Activated CD8-positive, alpha-beta memory T cell treated with anti-CD3 and anti-CD28 coated beads, Interleukin-2, amount 50 U/mL, for 24 hours (primary cell): ENCODE results near the gene SPNS3.

Experiments
- DNase-seq: peaks from one replicate; pipeline ENCODE4 v3.0.0-alpha.2; 2020; ENCODE audit errors: extremely low read depth

SPNS3 gene

DNA sequence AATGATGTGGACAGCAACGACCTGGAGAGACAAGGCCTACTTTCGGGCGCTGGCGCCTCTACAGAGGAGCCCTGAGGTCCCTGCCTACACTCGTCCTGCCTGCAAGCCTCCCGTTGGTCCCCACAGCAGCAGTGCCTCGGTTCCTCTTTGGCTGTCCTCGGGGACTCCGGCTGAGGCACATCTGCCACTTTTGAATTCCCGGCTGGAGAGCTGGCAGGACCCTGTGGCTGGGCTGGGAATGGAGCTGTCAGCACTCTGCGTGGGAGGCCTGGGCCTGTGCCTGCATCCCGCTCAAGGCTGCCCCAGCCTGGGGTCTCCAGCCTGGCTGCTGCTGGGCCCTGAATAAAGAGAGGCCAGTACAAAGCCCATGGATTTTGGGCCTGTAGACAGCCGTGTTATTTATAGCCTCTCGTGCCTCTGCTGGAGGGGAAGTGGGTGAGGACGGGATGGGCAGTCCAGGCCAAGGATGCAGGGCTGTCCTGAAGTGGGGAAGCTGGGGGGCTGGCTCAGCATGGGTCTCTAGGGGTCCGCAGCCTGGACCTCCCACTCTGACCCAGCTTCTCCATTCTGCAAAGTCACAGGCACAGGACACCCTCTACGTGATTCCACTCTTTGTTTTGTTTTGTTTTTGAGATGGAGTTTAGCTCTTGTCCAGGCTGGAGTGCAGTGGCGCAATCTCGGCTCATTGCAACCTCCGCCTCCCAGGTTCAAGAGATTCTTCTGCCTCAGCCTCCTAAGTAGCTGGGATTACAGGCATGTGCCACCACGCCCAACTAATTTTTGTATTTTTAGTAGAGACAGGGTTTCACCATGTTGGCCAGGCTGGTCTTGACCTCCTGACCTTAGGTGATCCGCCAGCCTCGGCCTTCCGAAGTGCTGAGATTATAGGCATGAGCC lies 54.3 kb downstream of the SPNS3 start:
- no peak for DNase-seq

DNA sequence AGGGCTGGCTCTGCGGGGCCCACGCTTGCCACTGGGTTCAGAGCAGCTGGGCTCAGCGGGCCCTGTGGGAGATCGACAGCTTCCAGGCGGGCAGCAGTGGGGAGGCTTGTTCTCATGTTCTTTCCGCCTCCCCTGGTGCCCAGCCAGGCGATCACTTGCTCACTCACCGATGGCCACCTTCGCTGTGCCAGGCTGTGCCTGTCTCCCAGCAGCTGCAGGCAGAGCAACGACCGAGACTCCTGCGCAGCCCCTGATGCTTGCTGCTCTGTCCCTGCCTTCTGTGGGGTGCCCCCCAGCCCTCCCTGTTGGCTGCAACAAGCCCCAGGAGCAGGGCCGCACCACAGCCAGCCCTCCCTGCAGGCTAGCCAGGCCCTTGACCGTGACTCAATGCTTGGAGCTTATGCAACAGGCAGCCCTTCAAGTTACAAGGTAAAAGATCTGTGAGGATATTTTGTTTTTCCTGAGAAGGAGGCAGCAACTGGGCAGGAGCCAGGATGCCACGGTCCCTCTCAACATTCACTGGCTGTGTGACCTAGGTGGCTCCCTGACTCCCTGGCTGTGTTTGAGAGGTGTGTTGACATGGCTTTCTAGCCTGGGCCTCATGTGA lies 55.4 kb downstream of the SPNS3 start:
- no peak for DNase-seq

DNA sequence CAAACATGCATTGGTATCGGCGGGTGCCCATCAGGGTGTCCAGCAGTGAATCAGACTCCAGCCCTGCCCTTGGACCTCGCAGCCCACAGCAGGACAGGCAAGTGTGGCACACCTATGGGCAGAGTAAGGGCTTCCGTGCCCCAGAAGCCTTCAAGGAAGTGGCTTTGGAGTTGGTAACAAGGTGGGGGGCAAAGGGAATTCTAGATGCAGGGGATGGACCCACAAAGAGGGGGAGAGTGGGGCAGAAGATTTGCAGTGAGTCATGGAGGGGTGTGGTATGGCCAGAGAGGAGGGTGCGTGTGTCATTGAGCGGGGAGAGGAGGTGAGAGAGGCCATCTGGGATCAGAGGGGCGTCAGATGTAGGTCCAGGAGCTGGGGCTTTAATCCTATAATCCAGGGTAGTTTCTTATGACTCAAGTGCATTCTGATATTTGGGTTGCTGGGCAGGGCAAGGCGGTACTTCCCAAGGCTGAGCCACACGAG lies 56.4 kb downstream of the SPNS3 start:
- DNase-seq, result no peak

DNA sequence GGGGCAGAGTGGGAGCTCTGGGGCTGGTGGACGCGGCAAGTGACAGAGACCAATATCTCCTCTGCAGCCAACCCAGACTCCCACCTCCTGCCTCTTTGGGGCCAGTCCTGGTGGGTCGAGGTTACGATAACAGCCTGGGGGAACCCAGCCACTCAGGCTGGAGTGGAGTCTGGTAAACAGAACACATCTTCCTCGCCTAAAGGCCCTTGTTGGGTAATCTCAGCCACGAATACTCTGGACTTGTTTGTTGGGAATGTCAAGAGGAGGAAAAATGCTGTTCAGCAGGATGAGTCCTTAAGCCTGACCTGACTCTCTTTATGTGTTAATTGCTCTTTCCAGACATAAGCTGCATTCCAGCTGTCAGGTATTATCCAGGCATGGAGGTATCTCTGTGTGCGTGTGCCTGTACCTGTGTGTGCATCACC lies 56.9 kb downstream of the SPNS3 start:
- DNase-seq, result no peak

DNA sequence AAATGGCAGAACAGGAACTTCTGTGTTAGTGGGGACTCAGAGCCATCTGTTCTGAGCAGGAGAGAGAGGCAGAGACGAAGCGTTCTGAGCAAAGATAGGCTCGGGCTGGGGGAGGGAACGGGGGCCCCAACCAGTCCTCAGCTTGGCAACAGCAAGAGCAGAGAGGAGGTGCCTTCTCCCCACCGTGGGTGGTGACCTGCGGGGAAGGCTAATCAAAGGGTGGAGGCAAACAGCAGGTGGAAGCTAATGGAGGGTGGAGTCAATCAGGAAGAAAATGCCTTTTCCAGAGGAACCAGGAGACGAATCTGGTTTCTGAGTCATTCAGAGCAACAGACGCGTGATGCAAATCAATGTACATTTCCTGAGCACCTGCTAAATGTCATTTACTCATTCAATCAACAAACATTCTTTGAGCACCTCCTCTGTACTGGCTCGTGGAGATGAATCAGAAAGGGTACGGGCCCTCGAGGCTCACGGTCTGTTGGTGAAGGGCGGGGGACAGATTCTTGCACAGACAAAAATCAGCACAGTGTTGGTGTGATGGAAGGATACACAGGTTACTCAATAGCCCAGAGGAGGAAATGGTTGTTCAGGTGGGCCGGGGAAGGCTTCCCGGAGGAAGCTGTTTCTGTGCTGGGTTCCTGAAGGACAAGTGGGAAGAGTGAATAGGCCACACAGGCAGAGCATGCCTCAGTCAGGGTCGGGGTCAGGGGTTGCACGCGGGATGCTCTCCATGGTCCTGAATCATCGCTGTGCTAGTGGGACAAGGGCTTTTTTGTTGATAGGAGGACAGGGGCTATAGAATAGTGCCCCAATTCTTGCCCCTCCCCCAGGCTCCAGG lies 59.2 kb downstream of the SPNS3 start:
- no peak for DNase-seq

DNA sequence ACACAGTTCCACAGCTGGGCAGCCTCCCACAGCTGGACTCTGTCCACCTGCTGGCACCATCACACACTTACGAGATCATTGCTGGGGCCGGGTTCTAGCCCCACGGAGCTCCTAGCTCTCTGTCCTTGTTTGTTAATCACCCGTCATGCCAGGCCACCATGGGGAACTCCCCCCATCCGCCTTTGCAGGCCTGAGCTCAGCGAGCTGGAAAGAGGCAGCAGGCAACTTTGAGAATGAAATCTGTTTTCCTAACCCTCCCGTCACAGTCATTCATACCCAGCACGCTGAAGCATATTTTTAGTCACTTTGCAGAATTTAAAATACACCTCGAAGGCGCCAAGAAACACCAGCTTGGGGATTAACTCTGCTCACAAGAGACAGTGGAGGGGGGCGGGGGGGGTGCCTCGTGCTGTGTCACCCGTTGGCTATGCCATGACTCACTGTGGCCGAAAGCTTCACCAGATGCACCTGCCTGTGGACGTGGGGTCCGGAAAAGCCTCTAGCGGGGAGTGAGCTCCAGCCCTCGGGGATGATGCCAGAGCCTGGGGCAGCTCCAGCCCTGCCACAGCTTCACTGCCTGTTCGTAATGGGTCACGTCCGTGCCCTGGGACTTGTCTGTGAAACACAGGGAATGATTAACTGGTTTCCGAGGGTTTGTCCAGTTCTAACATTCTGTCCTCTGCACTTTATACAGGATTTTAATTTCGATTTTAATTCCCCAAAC lies 63.5 kb downstream of the SPNS3 start:
- DNase-seq, result no peak

DNA sequence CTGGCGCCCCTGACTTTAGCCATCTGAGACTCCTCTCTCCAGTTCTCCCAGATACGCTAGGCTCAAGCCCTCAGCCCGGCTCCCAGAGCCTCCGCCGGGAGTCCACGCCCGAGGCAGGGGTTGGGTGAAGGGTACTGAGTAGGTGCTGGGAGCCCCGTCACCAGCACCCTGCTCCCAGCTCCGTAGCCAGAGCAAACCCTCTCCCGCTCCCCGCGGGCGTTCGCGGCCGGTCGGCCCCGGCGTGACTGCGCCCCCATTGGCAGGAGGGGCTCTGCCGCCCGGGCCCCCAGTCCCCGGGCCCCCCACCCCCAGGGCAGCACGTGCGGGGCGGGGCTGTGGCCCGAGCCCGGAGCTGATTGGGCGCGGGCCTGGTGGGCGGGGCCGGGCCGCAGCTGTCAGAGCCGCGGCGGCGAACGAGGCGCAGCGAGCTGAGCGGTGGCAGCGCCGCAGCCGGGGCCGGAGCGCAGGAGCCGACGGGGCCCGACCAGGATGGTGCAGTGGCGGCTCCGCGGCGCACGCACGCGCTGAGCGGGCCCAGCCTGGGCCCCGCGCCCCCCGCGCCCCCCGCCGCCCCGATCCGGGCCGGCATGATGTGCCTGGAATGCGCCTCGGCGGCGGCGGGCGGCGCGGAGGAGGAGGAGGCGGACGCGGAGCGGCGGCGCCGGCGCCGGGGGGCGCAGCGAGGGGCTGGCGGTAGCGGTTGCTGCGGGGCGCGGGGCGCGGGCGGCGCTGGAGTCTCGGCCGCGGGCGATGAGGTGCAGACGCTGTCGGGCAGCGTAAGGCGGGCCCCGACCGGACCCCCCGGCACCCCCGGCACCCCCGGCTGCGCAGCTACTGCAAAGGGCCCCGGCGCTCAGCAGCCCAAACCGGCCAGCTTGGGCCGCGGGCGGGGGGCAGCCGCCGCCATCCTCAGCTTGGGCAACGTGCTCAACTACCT lies 65.0 kb downstream of the SPNS3 start, which contains the start of gene SPNS2:
SPNS2 (plus strand) TSS at position 421 of the 937 bp plus-strand sequence; CDS start at position 588, 167 bp downstream.
- DNase-seq, result peak; percentile 10

DNA sequence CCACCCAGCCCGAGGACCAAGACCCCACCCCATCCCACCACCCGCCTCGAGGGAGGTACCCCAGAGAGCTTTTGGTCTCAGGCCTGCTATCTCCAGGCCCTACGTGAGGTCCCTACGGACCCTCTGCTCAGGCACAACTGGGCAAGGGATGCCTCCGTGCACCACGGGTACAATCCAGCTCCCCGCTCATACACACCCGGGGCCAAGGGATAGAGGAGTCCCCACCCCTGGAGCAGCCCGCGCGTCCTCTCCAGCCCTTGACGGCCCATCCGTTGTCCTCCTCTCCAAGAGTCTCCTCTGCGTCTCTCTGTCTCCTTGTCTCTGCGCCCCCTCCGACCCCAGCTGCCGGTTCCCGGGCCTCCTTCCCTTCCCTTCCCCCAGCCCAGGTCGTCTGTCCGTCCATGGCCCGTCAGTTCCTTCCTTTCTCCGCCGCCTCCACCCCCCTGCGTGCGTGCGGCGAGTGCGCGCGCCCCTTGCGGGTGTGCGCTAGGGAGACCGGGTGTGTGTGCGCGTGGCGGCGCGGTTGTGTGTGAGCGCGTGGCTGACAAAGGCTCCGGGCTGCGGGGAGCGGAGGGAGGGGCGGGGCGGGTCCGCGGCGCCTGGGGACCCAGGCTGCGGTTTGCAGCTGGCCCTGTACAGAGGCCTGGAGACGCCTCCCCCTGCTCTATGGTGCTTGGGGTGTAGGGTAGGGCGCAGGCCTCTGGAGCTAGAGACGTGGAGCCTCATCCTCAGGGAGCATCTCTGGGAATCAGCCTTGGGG lies 65.9 kb downstream of the SPNS3 start:
- DNase-seq, result no peak

DNA sequence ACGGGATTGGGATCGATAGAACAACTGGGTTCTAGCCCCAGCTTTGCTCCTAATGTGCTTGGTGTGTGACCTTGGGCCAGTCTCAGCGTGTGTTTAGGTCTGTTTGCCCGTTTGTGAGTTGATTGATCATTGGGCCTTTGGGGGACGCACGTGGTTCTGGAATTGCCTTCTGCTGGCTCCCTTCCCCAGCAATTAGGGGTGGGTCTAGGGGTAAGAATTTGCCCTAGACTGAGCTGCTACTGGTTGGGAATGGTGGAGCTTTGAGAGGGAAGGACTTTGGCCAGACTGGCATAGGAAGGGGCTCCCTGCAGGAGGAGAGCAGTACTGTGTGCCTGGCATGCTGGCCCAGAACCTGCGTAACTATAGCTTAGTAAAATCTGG lies 66.4 kb downstream of the SPNS3 start:
- no peak for DNase-seq

DNA sequence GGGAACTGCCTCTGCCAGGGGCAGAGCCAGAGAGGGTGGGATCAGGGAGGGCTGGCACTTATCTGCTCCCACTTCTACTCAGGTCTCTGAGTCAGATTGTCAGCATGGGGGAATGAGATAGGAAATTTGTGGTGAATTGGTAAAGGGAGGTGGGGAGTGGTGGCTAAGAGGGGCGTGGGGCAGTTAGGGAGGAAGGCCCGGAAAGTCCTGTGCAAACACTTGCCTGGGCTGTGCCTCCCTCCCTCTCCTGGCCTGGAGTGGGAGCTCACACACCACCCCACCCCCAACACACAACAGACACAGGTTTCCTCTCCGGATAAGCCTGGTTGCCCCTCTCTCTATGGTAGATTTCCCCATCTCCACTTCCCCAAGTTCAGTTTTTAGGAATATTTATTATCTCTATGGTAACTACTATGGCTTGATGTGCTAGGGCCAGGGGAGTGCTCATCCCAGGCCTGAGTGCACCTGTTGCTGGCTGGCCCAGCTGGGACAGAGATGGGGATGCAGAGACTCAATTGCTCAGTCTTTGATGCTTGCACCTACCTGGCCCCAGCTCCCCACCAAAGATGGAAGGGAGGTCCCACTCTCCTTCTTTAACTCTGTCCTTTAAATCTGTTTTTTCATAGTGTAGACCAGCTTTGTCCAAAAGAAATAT lies 67.7 kb downstream of the SPNS3 start:
- DNase-seq, result no peak

DNA sequence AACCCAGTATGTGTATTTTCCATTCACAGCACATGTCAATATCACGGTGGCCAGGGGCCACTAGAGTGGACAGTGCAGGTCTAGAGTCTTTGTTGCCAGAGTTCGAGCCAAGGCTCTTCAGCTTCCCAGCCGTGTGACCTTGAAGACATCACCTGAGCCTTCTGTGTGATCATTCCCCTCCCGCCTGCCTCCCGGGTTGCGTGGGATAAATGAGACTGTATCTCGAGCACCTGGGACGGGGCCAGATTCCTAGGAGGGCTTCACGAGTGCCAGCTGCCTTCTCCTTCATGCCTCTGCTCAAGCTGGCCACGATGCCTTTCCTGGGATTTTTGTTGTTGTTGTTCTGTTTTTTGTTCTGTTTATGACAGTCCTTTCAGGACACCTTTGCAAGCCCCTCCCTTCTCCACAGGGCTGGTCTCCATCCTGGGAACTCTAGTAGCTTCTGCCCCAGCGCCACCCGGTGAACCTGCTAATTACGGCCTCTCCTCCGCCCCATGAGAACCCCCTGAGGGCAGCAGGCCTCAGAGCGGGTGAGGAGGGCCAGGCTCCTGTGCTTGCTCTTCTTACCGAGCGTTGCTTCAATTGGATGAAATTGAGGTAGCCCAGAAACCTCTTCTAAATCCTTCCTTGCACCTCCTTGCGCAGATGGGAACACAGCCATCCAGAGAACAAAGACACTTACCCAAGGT lies 68.9 kb downstream of the SPNS3 start:
- no peak for DNase-seq

DNA sequence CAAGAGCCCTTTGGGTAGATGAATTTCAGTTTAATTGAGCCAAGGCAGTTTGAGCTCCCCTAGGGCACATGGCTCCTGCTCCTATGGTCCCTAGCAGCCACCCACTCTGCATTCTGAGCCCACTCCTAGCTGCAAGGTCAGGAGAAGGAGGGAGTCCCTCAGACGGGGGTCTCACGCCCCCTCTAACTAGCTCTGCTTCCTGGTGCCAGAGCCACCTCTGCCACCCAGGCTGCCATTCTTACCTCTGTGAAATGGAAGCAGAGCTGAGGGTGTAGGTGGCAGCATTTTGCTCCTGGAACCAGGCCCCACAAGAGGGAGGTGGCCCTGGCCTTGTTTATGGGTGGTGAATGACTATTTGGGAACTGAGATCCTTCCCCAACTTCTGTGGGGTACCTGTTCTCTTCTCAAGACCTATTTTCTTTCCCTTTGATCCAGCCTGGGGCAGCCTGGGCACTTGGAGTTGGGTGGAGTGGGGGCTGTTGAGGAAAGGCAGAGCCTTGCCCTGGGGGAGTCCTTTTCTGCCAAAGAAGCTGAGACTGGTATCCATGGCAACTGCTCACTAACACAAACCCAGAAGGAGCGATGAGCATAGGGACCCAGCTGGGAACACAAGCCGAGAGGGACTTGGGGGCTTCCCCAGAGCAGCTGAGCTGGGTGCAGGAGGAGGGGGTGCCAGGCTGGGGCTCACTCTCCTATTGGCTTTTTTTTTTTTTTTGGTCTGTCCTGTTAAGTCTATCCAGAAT lies 69.7 kb downstream of the SPNS3 start:
- no peak for DNase-seq

DNA sequence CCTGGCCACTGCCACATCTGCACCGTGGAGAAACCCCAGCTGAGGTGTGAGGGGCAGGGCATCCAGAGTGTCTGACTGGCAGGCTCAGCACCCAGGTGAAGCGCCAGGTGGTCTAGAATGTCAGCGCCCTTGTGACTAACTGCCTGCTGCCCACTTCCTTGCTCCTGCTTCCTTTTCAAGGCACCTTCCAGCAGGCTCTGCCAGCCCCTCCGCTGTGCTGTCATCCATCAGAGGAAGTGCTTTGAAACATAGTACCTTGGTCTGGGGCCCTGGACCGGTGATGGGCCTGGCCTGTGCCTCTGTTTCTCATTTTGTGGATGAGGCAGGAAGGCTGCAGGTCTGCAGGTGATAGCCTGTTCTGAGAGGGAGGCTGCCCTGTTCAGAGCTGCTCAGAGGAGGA lies 70.4 kb downstream of the SPNS3 start:
- DNase-seq, result no peak

DNA sequence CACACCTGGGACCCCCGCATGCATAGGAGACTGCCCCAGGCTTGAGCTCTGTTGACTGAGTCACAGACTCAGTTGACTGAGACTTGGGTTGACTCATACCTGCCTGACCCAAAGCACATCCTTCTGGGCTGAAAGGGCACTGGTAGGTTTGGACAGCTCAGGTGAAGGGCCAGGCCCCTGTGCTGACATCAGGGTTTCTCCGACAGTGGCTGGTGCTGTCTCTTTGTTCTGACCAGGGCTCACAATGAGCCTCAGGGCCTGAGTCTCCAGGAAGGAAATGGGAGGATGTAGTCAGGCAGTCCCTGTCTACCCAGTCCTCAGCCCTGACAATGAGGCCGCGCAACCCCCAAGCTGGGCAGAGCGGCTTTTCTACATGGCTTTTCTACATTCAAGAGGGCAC lies 71.4 kb downstream of the SPNS3 start:
- no peak for DNase-seq

DNA sequence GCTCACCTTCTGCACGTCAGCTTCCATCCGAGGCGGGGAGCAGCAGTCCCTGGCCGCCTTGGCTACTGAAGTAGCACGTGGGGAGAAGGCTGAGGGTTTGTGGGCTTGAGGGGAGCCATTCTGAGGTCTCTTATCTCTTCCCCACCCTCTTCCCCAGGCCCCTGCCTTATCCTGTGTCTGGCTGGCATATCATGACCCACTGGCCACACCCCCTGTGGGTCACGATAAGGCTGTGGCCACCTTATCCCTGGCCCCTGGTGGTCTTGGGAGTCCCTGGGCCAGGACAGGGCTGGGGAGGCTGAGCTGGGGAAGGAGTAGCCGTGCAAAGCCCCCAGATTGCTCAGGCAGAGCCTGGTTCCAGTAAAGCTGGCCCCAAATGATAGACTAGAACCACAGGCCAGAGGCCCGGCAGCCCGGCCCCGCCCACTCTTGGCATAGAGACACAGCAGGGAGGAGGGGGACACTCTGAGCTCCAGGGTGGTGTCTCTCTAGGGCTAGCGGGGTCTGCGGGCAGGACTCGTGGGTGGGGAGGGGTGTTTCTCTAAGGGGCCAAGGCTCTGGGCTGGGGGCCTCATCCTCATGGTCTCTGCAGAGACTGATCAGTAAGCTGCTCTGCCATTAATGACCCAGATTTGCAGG lies 72.6 kb downstream of the SPNS3 start:
- no peak for DNase-seq

DNA sequence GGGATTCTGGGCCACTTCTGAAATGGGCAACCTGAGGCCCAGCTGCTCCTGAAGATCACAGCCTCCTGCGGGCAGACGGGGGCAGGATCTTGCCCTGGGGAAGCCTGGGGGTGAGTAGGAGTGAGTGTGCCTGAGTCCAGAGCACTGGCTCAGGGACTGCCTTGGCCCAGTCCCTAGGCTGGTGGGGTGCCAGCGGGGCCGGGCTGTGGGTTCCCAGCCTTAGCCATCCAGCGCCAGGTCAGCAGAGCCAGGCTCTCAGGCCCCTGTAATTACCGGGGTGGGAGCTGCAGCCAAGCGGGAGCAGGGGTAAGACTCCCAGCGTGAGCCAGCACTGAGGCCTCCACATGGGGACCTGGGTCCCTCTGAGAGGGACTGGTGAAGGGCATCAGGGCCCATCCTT lies 73.2 kb downstream of the SPNS3 start:
- DNase-seq, result no peak

DNA sequence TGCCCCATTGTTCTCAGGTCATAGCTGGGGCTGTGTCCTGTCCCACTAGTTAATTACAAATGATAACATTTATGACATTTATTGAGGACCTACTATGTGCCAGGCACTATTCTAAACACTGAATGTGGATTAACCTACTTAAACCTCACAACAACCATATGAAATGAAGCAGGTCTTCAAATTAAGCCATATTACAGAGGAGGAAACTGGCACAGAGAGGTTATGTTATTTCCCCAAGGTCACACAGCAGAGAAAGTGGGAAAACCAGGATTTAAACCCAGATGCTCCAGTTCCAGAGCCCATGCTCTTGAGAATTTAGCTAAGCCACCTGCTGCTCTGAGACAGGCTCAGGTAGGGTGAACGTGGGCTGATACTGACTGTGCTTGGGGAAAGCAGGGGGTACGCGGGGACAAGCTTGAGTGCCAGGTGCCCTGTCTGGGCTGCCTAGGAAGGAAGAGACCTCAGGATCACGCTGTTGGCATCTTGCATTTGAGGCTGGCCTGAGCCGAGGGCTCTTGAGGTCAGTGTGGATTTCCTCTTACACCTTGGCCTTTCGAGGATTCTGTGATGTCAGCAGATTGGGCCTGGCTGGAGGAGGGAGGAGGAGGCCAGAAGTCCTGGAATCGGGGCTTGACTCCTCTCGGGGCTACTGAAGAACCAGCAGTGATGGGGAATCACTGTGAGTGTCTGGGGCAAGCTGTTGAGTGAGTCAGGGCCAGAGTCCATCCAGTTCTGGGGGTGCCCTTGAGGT lies 73.8 kb downstream of the SPNS3 start:
- no peak for DNase-seq
